Measurements from ENCODE around the gene CDH13.

GRCh38 chr16:82582975-82583374, 43.8 kb upstream of the CDH13 start:
- TF ChIP-seq EZH2 (IDR thresholded peaks at IDR 0.05): no peak
- TF ChIP-seq POLR2AphosphoS5 (IDR thresholded peaks at IDR 0.05; ENCODE audit: borderline replicate concordance, low read depth, low read length): no peak
- TF ChIP-seq FOXP2 (optimal IDR thresholded peaks at IDR 0.05; ENCODE audit: control extremely low read depth, extremely low read length, insufficient read depth): no peak

Data from SK-N-MC (cell line).